GM21526 (cell line): Measurements from ENCODE around the gene CNTN5.

ENCODE experiments used
- ATAC-seq: cut with Tn5 transposase; IDR thresholded peaks from one replicate; pipeline ENCODE4 v1.9.1; 2021; ENCODE audit warnings: moderate library complexity; ENCODE audit not compliant: unreplicated experiment, low FRiP score

The CNTN5 gene

GRCh38 chr11:99489581-99489980, 468.8 kb downstream of the CNTN5 start:
- ATAC-seq, result no peak

GRCh38 chr11:99494065-99494464, 473.3 kb downstream of the CNTN5 start:
- ATAC-seq, result no peak

GRCh38 chr11:99501655-99502054, 480.9 kb downstream of the CNTN5 start:
- ATAC-seq, result no peak

- no peak for ATAC-seq
Observed at GRCh38 chr11:99505316-99505715, 484.6 kb downstream of the CNTN5 start.

GRCh38 chr11:99505831-99506230, 485.1 kb downstream of the CNTN5 start:
- ATAC-seq, result no peak

GRCh38 chr11:99509863-99510262, 489.1 kb downstream of the CNTN5 start:
- ATAC-seq, result no peak

GRCh38 chr11:99513368-99513767, 492.6 kb downstream of the CNTN5 start:
- ATAC-seq, result no peak

GRCh38 chr11:99519095-99519494, 498.3 kb downstream of the CNTN5 start:
- ATAC-seq, result no peak

GRCh38 chr11:99522467-99523173, 501.9 kb downstream of the CNTN5 start:
- ATAC-seq, result no peak

GRCh38 chr11:99531468-99531867, 510.7 kb downstream of the CNTN5 start:
- no peak for ATAC-seq

- ATAC-seq, result no peak
Observed at GRCh38 chr11:99534812-99535211, 514.1 kb downstream of the CNTN5 start.

- ATAC-seq, result no peak
Observed at GRCh38 chr11:99535406-99535805, 514.7 kb downstream of the CNTN5 start.

- no peak for ATAC-seq
Observed at GRCh38 chr11:99535819-99536218, 515.1 kb downstream of the CNTN5 start.

- no peak for ATAC-seq
Observed at GRCh38 chr11:99537681-99538080, 516.9 kb downstream of the CNTN5 start.

GRCh38 chr11:99545616-99546015, 524.9 kb downstream of the CNTN5 start:
- no peak for ATAC-seq

GRCh38 chr11:99548264-99548663, 527.5 kb downstream of the CNTN5 start:
- ATAC-seq, result no peak

GRCh38 chr11:99554232-99554903, 533.6 kb downstream of the CNTN5 start:
- no peak for ATAC-seq

GRCh38 chr11:99555486-99555885, 534.7 kb downstream of the CNTN5 start:
- ATAC-seq, result no peak

- ATAC-seq, result no peak
Observed at GRCh38 chr11:99565333-99565732, 544.6 kb downstream of the CNTN5 start.

GRCh38 chr11:99567334-99567956, 546.7 kb downstream of the CNTN5 start:
- no peak for ATAC-seq

- ATAC-seq, result no peak
Observed at GRCh38 chr11:99568808-99569207, 548.1 kb downstream of the CNTN5 start.

GRCh38 chr11:99571094-99571493, 550.3 kb downstream of the CNTN5 start:
- ATAC-seq, result no peak
